Nephron (organoid): ENCODE data around the gene NEIL1.
A peak's percentile ranks its signal among the peaks of the same experiment; 100 is the strongest.
"Not testable (repeated sequence)": the region's sequence is repeated elsewhere in the genome, so short reads cannot be mapped to it uniquely, and the experiment has no call there.

Experiments
- H3K27ac Mint-ChIP-seq, 3 experiments: 2 replicates each; pipeline ENCODE4 v1.8.0; 2020; ENCODE audit warnings: mixed read lengths in 3 of 3, mild to moderate bottlenecking in 2 of 3, moderate library complexity in 1 of 3
- H3K27me3 Mint-ChIP-seq: 2 replicates; pipeline ENCODE4 v1.8.0; 2021; ENCODE audit warnings: low read depth, mild to moderate bottlenecking, moderate library complexity, mixed read lengths
- H3K36me3 Mint-ChIP-seq: 2 replicates; pipeline ENCODE4 v1.8.0; 2020; ENCODE audit warnings: low read depth, mixed read lengths
- H3K4me1 Mint-ChIP-seq: 2 replicates; pipeline ENCODE4 v1.8.0; 2020; ENCODE audit warnings: mixed read lengths
- H3K4me3 Mint-ChIP-seq, 3 experiments: 2 replicates each; pipeline ENCODE4 v1.8.0; 2020; ENCODE audit warnings: mild to moderate bottlenecking in 3 of 3, mixed read lengths in 3 of 3, moderate library complexity in 2 of 3
- H3K9me3 Mint-ChIP-seq: 2 replicates; pipeline ENCODE4 v1.8.0; 2020; ENCODE audit warnings: mixed read lengths
- TF ChIP-seq, protein P1 (sequence below), 3 experiments: fragments of 200-600 bp; sonication (generic); IDR thresholded peaks; one replicate each; pipeline ENCODE4 v1.5.0; 2021; ENCODE audit warnings: antibody characterized with exemption in 3 of 3; ENCODE audit not compliant: unreplicated experiment in 3 of 3

NEIL1 gene

DNA sequence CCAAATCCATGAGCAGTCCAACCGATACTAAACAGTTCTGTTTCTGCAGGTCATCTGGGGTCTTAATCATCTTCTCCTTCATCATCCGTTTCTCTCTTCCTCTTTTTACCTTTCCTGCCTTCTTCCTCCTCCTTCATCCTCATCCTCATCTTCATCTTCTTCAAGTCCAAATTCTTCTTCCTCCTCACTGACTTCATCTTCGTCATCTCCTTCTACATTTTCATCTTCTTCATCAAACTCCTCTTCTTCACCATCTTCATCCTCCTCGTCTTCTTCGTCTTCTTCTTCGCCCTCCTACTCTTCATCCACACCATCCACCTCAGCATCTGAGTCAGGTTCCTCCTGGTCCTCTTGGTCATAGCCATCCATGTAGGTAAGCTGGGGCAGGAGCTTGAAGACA, 25.1 kb upstream of the NEIL1 start:
- TF ChIP-seq, protein P1, sequence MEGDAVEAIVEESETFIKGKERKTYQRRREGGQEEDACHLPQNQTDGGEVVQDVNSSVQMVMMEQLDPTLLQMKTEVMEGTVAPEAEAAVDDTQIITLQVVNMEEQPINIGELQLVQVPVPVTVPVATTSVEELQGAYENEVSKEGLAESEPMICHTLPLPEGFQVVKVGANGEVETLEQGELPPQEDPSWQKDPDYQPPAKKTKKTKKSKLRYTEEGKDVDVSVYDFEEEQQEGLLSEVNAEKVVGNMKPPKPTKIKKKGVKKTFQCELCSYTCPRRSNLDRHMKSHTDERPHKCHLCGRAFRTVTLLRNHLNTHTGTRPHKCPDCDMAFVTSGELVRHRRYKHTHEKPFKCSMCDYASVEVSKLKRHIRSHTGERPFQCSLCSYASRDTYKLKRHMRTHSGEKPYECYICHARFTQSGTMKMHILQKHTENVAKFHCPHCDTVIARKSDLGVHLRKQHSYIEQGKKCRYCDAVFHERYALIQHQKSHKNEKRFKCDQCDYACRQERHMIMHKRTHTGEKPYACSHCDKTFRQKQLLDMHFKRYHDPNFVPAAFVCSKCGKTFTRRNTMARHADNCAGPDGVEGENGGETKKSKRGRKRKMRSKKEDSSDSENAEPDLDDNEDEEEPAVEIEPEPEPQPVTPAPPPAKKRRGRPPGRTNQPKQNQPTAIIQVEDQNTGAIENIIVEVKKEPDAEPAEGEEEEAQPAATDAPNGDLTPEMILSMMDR (IDR thresholded peaks at IDR 0.05; ENCODE audit: unreplicated experiment in 3 of 3) = no peak
- Mint-ChIP-seq H3K27ac (no peak overlapping the region), H3K27me3 (peaks cover 9% of the 10 kb centered on the region), H3K36me3 (no peaks in the 10 kb centered on the region), H3K4me1 (no peaks in the 10 kb centered on the region), H3K9me3 (no peaks in the 10 kb centered on the region), H3K4me3 (no peak overlapping the region)

DNA sequence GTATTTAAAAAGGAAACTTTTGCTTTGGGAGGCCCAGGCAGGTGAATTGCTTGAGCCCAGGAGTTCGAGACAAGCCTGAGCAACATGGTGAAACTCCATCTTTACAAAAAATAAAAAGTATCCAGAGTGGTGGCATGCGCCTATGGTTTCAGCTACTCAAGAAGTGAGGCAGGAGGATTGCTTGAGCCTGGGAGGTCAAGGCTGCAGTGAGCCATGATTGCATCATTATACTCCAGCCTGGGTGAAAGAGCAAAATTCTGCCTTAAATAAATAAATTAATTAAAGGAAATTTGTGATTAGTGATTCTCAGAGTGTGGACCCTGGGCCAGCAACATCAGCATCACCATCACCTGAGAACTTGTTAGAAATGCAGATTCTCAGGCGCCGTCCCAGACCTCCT, 20.9 kb upstream of the NEIL1 start:
- Mint-ChIP-seq H3K27ac (no peak overlapping the region), H3K27me3 (peaks cover 6% of the 10 kb centered on the region), H3K4me3 (no peak overlapping the region), H3K9me3 (no peaks in the 10 kb centered on the region), H3K4me1 (no peaks in the 10 kb centered on the region), H3K36me3 (no peaks in the 10 kb centered on the region)
- TF ChIP-seq, protein P1 (IDR thresholded peaks at IDR 0.05; ENCODE audit: unreplicated experiment in 3 of 3) = no peak

DNA sequence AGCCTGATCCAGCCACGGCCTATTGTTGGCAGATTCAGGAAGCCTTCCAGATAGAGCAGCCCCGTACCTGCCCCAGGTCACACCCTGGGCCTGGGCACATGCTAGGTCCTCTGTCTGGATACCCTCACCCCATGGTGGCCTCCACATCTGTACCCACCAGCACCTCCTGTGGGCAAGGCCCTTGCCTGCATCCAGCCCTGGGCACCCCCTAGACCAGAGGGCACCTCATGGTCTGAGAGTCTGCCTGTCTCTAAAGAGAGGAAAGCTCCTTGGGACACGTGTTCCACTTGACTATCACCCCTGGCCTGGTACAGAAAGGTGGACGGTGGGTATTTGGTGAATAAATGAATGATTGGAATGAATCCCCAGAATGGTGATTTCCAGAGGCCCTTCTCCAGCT, 19.8 kb upstream of the NEIL1 start:
- TF ChIP-seq, protein P1 (IDR thresholded peaks at IDR 0.05; ENCODE audit: unreplicated experiment in 3 of 3) = no peak
- Mint-ChIP-seq H3K36me3 (no peaks in the 10 kb centered on the region), H3K4me3 (no peak overlapping the region), H3K9me3 (no peaks in the 10 kb centered on the region), H3K27ac (no peak overlapping the region), H3K4me1 (no peaks in the 10 kb centered on the region), H3K27me3 (peaks cover 3% of the 10 kb centered on the region)

DNA sequence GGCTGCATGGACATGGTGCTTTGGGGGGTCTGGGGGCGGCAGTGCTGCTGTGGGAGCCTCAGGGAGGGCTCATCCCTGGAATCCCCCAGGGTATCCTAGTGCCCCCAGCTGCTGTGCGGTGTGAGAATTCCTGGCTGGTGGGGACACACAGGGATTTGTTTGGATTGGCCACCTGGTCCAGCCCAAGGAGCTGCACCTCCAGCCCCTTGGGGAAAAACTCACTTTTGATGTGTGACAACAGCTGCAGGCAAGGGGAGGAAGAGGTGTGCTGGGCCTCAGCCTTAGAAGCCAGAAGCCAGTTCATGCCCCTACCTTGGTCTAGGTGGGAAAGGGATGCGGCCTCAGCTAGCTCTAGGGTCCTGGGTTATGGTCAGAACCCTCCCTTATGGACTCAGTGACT, 19.3 kb upstream of the NEIL1 start:
- H3K4me3 Mint-ChIP-seq = no peak overlapping the region
- H3K9me3 Mint-ChIP-seq = no peaks in the 10 kb centered on the region
- peaks cover 3% of the 10 kb centered on the region for H3K27me3 Mint-ChIP-seq
- no peak overlapping the region for H3K27ac Mint-ChIP-seq
- no peaks in the 10 kb centered on the region for H3K36me3 Mint-ChIP-seq
- no peaks in the 10 kb centered on the region for H3K4me1 Mint-ChIP-seq
- TF ChIP-seq, protein P1 (IDR thresholded peaks at IDR 0.05; ENCODE audit: unreplicated experiment in 3 of 3) = no peak

DNA sequence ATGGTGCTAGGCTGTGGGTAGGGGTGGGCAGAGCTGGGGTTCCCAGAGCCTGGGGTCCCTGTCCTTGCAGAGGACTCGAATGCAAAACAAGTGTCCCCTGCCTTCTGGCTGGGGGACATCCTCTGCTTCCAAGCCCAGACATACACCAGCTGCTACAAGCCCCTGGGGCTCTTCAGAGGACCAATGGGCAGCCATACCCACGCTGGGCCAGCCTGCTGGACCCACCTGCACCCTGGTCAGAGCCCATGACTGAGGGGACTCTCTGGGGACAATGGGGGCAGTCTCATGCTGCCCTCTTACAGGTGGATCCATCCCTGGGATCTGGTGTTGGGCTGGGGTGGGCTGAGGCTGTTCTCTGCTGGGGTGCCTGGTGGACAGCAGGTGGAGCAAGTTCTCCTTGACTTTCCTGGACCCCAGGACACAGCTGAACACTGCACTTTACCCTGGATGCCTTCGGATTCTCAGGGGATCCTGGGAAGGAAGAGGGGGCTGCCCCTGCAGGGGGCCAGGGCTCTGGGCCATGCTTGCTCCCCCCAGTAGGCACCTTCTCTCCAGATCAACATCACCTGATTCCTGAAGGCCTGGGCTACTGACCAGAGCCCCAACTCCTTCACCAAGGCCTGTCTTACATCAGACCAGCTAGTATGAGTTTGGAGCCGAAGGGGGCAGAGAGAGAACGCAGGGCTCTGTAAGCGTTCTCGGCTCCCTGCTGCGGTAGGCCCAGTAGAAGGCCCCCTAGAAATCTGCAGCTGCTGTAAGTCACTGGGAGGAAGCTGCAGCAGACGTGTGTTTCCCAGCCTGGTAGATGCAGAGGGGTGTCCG, 18.1 kb upstream of the NEIL1 start:
- peaks cover 3% of the 10 kb centered on the region for H3K27me3 Mint-ChIP-seq
- no peak overlapping the region for H3K27ac Mint-ChIP-seq
- TF ChIP-seq, protein P1 (IDR thresholded peaks at IDR 0.05; ENCODE audit: unreplicated experiment in 3 of 3) = no peak
- H3K4me3 Mint-ChIP-seq = no peak overlapping the region
- no peaks in the 10 kb centered on the region for H3K9me3 Mint-ChIP-seq
- no peaks in the 10 kb centered on the region for H3K4me1 Mint-ChIP-seq
- no peaks in the 10 kb centered on the region for H3K36me3 Mint-ChIP-seq

DNA sequence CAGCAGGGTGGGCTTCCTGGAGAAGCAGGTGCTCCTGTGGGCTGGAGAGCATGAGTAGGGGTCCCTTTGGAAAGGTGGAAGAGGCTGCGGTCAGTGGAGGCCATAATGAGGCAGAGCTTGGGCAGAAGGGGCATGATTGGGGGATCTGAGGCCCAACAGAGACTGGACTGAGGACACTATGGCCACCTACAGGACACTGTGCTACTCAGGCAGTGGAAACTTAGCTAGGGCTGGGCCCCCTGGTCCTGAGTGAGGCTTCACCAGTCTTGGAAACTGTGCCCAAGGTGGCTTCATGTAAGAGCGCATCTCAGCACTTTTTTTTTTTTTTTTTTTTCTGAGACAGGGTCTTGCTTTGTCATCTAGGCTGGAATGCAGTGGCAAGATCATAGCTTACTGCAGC, 17.3 kb upstream of the NEIL1 start:
- Mint-ChIP-seq H3K4me1 (no peaks in the 10 kb centered on the region), H3K27me3 (peaks cover 3% of the 10 kb centered on the region), H3K9me3 (no peaks in the 10 kb centered on the region), H3K36me3 (no peaks in the 10 kb centered on the region), H3K27ac (no peak overlapping the region), H3K4me3 (no peak overlapping the region)
- TF ChIP-seq, protein P1 (IDR thresholded peaks at IDR 0.05; ENCODE audit: unreplicated experiment in 3 of 3) = no peak

DNA sequence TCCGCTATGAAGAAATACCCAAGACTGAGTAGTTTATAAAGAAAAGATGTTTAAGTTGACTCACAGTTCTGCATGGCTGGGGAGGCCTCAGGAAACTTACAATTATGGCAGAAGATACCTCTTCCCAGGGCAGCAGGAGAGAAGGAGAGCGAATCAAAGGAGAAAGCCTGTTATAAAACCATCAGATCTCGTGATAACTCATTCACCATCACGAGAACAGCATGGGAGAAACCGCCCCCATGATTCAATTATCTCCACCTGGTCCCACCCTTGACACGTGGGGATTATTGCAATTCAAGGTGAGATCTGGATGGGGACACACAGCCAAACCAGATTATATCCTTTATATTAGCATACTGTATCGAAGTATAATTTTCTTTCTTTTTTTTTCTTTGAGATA, 14.7 kb upstream of the NEIL1 start:
- Mint-ChIP-seq H3K4me1 (peaks cover 18% of the 10 kb centered on the region), H3K4me3 (peak overlapping the region in 2 of 3 experiments; percentile 5 to 11)
- H3K27ac Mint-ChIP-seq, H3K27me3 Mint-ChIP-seq, H3K36me3 Mint-ChIP-seq, H3K9me3 Mint-ChIP-seq: not testable (repeated sequence)

DNA sequence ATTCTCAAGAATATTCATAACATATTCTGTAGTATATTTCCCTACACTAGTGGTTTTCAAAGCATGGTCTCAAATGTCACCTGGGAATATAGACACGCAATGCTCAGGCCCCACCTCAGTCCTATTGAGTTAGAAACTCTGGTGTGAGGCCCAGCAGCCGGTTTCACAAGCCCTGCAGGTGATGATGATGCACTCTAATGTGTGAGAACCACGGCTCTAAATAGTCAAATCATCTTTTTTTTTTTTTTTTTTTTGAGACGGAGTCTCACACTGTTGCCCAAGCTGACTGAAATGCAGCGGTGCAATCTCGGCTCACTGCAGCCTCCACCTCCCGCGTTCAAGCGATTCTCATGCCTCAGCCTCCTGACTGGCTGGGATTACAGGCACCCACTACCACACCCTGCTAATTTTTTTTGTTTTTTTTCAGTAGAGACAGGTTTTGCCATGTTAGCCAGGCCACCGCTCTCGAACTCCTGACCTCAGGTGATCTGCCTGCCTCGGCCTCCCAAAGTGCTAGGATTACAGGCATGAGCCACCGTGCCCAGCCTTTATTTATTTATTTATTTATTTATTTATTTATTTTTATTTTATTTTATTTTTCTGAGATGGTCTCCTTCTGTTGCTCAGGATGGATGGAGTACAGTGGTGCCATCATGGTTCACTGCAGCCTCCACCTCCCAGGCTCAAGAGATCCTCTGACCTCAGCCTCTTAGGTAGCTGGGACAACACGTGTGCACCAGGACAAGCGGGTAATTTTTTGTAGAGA, 13.0 kb upstream of the NEIL1 start:
- H3K4me1 Mint-ChIP-seq = peaks cover 18% of the 10 kb centered on the region
- H3K27me3 Mint-ChIP-seq, H3K9me3 Mint-ChIP-seq, H3K27ac Mint-ChIP-seq, H3K36me3 Mint-ChIP-seq: not testable (repeated sequence)
- peak overlapping the region in 1 of 3 experiments; percentile 54 for H3K4me3 Mint-ChIP-seq
